Esophagus muscularis mucosa (tissue), 4 donors: ENCODE measurements around the gene CNOT4. TPM values are rescaled to one million over a fixed set of nuclear protein-coding genes. Genes with fewer than 3 reads are reported as not detected.
"Not testable (repeated sequence)": the region's sequence is repeated elsewhere in the genome, so short reads cannot be mapped to it uniquely, and the experiment has no call there.

Source experiments
- DNase-seq: peaks from one replicate; pipeline ENCODE4 v3.0.0-alpha.2; 2017; ENCODE audit errors: extremely low spot score
- H3K27ac ChIP-seq, 4 donors: fragments of 200-600 bp; sonication (generic); replicated peaks in 1 of 4; 1 replicate in 3 of 4; 2 replicates in 1 of 4; pipeline ENCODE4 v1.5.1; 2016 to 2019; ENCODE audit warnings: mild to moderate bottlenecking in 1 of 4
- H3K27me3 ChIP-seq, 4 donors: fragments of 200-600 bp; sonication (generic); one replicate each; pipeline versions ENCODE4 v1.5.1 to v1.6.0; 2016 to 2019
- H3K36me3 ChIP-seq, 4 donors: fragments of 200-600 bp; sonication (generic); one replicate each; pipeline ENCODE4 v1.5.1; 2016 to 2019
- H3K4me1 ChIP-seq, 4 donors: fragments of 200-600 bp; sonication (generic); one replicate each; pipeline ENCODE4 v1.5.1; 2016 to 2019
- H3K4me3 ChIP-seq, 4 donors: fragments of 200-600 bp; sonication (generic); 1 replicate in 2 of 4; 2 replicates in 2 of 4; pipeline ENCODE4 v1.5.1; 2016 to 2019; ENCODE audit warnings: mild to moderate bottlenecking in 4 of 4, moderate library complexity in 1 of 4
- H3K9me3 ChIP-seq, 4 donors: fragments of 200-600 bp; sonication (generic); 1 replicate in 3 of 4; 2 replicates in 1 of 4; pipeline ENCODE4 v1.5.1; 2016 to 2019
- EP300 ChIP-seq: sonication (generic); formaldehyde crosslinking; IDR thresholded peaks from one replicate; pipeline ENCODE4 v1.6.1; 2017; ENCODE audit warnings: antibody characterized with exemption
- POLR2A ChIP-seq: fragments of 450-650 bp; IDR thresholded peaks from one replicate; pipeline ENCODE4 v1.6.1; 2017; ENCODE audit warnings: antibody characterized with exemption, moderate library complexity, mild to moderate bottlenecking, low read depth
- POLR2AphosphoS5 ChIP-seq, 2 donors: sonication (generic); formaldehyde crosslinking; IDR thresholded peaks; one replicate each; pipeline ENCODE4 v1.6.1; 2017; ENCODE audit warnings: antibody characterized with exemption in 2 of 2
- WGBS: methylation state at CpG from one replicate; pipeline ENCODE4 v1.1.5; 2018; 5-methylcytosine and 5-hydroxymethylcytosine counted together
- intact Hi-C: fragments of 100-400 bp; cut with DNase I; formaldehyde crosslinking; loops from one replicate; pipeline ENCODE4 v1.15.1; 2023
- total RNA-seq, 4 donors: library from RNA; depleted of rRNA; stranded (reverse); fragments of >200 nt; gene quantifications; one replicate each; pipeline versions ENCODE4 v1.1.0 to v1.2.1, GENCODE V29; 2016
- TF ChIP-seq, protein P1 (sequence below), 3 experiments: fragments of 200-600 bp in 2 of 3; fragments of 450-650 bp in 1 of 3; sonication (generic) in 2 of 3; IDR thresholded peaks; one replicate each; pipeline ENCODE4 v1.5.1; 2017 to 2019; ENCODE audit warnings: antibody characterized with exemption in 3 of 3, mild to moderate bottlenecking in 2 of 3, moderate library complexity in 1 of 3

CNOT4 gene
- total RNA-seq, 4 donors from 2014 or later: 18.6 to 28.7 (median 26.4) TPM

DNA sequence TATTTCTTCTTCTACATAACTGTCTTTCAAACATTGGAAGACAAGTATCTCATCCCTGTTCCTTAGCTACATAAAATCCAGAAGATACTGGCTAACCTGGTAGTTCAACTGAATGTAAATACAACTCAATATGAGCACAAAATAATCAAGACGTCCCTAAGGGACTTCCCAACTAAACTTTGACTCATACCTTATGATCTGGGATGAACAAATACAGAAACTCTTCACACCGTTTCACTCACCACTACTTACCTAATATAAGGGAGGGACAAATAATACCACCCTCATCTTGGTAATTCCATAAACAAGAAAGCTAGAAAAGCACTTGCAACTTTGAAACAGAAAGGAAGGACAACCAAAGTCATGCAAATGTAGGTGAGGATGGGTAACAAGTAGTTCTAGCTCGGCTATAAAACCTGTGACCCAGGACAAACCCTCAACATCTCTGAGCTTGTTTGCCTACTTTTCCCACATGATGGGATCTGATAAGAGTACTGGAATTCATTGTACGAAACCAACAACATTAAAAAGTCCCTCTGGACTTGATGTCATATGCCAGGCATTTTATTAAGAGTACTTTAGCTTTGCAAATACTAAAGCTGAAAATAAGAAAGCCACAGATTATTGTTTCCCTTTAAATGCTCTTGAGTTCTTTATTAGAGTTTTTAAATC lies 154.4 kb downstream of the CNOT4 start:
- no peak overlapping the region for H3K4me3 ChIP-seq
- H3K9me3 ChIP-seq: no peaks in the 10 kb centered on the region
- H3K27me3 ChIP-seq: no peaks in the 10 kb centered on the region
- WGBS: 77% methylated on average over 4 of the region's 4 CpGs
- H3K4me1 ChIP-seq: peaks cover 0 to 11% (median 4%) of the 10 kb centered on the region in 4 donors
- no peaks in the 10 kb centered on the region for H3K36me3 ChIP-seq
- no peak for TF ChIP-seq POLR2A
- no peak for TF ChIP-seq EP300
- TF ChIP-seq POLR2AphosphoS5 (IDR thresholded peaks at IDR 0.05): no peak
- TF ChIP-seq, protein P1, sequence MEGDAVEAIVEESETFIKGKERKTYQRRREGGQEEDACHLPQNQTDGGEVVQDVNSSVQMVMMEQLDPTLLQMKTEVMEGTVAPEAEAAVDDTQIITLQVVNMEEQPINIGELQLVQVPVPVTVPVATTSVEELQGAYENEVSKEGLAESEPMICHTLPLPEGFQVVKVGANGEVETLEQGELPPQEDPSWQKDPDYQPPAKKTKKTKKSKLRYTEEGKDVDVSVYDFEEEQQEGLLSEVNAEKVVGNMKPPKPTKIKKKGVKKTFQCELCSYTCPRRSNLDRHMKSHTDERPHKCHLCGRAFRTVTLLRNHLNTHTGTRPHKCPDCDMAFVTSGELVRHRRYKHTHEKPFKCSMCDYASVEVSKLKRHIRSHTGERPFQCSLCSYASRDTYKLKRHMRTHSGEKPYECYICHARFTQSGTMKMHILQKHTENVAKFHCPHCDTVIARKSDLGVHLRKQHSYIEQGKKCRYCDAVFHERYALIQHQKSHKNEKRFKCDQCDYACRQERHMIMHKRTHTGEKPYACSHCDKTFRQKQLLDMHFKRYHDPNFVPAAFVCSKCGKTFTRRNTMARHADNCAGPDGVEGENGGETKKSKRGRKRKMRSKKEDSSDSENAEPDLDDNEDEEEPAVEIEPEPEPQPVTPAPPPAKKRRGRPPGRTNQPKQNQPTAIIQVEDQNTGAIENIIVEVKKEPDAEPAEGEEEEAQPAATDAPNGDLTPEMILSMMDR (IDR thresholded peaks at IDR 0.05): no peak
- intact Hi-C loops: no loop called here
- no peak overlapping the region for H3K27ac ChIP-seq
- no peak for DNase-seq

DNA sequence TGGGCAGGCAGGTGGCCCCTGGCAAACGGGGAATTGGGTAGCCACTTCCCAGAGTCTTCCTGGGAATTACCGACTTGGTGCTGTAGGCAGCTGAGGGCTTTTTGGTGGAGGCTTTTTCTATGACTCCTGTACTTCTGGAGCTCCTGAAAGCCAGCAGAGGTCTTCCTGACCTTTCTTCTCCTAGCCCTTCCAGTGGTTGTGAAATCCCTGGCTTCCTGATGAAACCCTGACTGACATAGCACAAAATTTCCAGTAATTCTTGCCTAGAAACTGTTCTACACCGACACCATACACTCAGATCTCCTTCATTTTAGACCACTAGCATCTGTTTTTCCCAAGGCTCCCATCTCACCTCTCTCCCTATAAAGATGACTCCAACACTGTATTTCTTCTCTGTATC lies 156.1 kb downstream of the CNOT4 start:
- no peak overlapping the region for H3K4me3 ChIP-seq
- 84% methylated on average over 3 of the region's 3 CpGs for WGBS
- TF ChIP-seq POLR2A (no peak), EP300 (no peak), POLR2AphosphoS5 (IDR thresholded peaks at IDR 0.05) (no peak)
- TF ChIP-seq, protein P1 (IDR thresholded peaks at IDR 0.05): no peak
- H3K9me3 ChIP-seq: no peaks in the 10 kb centered on the region
- no peaks in the 10 kb centered on the region for H3K27me3 ChIP-seq
- H3K27ac ChIP-seq: no peak overlapping the region
- DNase-seq: no peak
- intact Hi-C loops: no loop called here
- no peaks in the 10 kb centered on the region for H3K4me1 ChIP-seq
- H3K36me3 ChIP-seq: no peaks in the 10 kb centered on the region

DNA sequence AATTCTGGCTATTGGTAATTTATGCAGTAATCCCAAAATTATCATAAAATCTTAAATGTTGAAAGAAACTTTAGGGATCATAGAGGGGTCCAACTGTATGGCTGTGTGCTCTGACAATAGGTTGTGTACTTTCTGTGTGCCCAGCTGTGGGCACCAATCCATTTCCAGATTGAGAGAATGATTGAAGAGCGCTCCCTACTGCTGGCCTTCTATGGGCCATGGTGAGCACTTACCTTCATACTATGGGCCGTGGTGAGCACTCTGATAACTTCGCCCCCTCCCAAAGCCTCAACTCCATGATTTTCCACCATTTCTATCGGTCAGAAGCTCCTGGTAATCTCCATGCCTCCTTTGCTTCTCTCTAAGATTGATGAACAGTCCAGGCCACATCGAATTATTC lies 157.6 kb downstream of the CNOT4 start:
- intact Hi-C loops: no loop called here
- Histone ChIP-seq H3K36me3 (no peaks in the 10 kb centered on the region), H3K9me3 (no peaks in the 10 kb centered on the region), H3K27me3 (no peaks in the 10 kb centered on the region), H3K4me3 (no peak overlapping the region), H3K4me1 (no peaks in the 10 kb centered on the region), H3K27ac (no peak overlapping the region)
- no peak for DNase-seq
- 87% methylated on average over 5 of the region's 5 CpGs for WGBS
- TF ChIP-seq EP300 (no peak), POLR2A (no peak), POLR2AphosphoS5 (IDR thresholded peaks at IDR 0.05) (no peak)
- TF ChIP-seq, protein P1 (IDR thresholded peaks at IDR 0.05): no peak

DNA sequence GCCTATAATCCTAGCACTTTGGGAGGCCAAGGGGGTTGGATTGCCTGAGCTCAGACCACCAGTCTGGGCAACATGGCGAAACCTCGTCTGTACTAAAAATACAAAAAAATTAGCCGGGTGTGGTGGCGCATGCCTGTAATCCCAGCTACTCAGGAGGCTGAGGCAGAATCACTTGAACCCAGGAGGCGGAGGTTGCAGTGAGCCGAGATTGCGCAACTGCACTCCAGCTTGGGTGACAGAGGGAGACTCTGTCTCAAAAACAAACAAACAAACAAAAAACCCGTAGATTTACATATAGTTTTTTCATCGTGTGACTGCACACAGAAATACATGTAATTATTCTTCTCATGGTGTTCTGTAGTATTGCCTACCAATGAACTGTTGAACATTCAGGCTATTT lies 158.8 kb downstream of the CNOT4 start:
- not testable (repeated sequence) for DNase-seq, H3K9me3 ChIP-seq
- WGBS: 85% methylated on average over 9 of the region's 9 CpGs

DNA sequence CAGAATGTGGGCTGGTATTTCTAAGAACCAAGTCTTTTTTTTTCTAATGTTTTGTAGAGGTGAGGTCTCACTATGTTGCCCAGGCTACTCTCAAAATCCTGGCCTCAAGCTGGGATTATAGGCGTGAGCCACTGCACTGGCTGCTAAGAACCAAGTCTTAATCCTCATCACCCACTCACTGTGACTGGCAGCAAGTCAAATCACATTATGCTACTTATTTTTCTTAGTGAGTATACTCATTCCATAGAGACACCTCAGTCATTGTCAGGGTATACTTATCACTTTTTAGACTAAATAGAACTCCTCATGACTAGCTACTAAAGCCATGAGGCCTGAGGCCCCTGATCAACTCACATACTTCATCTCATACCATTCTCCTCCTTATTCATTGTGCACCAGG lies 160.2 kb downstream of the CNOT4 start:
- Histone ChIP-seq H3K9me3 (no peaks in the 10 kb centered on the region), H3K27me3 (no peaks in the 10 kb centered on the region), H3K27ac (no peak overlapping the region), H3K4me1 (no peaks in the 10 kb centered on the region), H3K36me3 (no peaks in the 10 kb centered on the region), H3K4me3 (no peak overlapping the region)
- no peak for DNase-seq
- intact Hi-C loops: no loop called here
- WGBS: 95% methylated on average over 1 of the region's 1 CpG
- TF ChIP-seq POLR2AphosphoS5 (IDR thresholded peaks at IDR 0.05) (no peak), POLR2A (no peak), EP300 (no peak)
- TF ChIP-seq, protein P1 (IDR thresholded peaks at IDR 0.05): no peak

More for the DNA sequence above, 158.8 kb downstream of the CNOT4 start:
- H3K27me3 ChIP-seq, H3K36me3 ChIP-seq, H3K27ac ChIP-seq, H3K4me1 ChIP-seq, H3K4me3 ChIP-seq, intact Hi-C loops: not testable (repeated sequence)
